ENCODE measurements around the gene AATF. TPM values are rescaled to one million over a fixed set of nuclear protein-coding genes. Genes with fewer than 3 reads are reported as not detected.

The AATF gene
- total RNA-seq, 1 donor from 2014 or later = 26.7 TPM

- no peak for DNase-seq
Measured at GRCh38 chr17:37083456-37083855, 134.7 kb downstream of the AATF start.

- DNase-seq = no peak
Measured at GRCh38 chr17:37084372-37084771, 135.6 kb downstream of the AATF start.

DNA sequence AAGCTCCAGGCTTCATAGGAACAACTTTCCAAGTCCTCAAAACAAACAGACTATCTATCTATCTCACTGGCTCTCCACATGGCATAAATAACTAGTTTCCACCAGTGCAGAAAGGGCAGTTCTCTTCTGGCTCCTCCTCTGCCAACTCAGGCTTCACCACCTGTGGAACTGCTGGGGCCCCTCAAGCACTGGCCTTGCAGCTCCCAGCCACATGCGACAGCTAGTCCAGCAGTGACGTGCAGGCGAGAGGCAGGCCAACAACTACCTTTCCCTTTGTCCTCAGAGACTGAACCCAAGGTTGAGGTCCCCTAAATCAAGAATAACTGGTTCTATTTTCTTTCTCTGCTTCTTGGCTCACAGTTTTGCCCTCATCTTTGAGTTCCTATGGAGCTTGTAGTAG, 137.6 kb downstream of the AATF start:
- DNase-seq = no peak

- no peak for DNase-seq
Measured at GRCh38 chr17:37086948-37087347, 138.2 kb downstream of the AATF start.

- DNase-seq = no peak
Measured at GRCh38 chr17:37087683-37088082, 138.9 kb downstream of the AATF start.

DNA sequence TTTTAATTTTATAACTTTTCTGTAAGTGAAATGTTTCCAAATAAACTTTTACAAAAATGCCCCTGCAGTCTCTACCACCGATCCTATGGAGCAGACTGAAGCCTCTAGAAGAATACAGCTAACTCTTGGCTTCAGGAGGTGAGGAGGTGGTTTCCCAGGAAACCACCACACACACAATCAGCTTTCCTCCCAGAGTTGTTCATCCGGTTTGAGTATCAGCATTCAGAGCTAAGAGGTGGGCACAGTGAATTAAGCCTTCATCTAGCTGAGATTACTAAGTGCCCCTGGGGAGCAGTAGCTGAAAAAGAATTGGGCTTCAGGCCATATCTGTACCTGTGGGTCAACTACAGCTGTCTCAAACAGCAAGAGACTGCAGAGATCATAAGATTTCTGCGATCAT, 139.7 kb downstream of the AATF start:
- peak; percentile 54 for DNase-seq

DNA sequence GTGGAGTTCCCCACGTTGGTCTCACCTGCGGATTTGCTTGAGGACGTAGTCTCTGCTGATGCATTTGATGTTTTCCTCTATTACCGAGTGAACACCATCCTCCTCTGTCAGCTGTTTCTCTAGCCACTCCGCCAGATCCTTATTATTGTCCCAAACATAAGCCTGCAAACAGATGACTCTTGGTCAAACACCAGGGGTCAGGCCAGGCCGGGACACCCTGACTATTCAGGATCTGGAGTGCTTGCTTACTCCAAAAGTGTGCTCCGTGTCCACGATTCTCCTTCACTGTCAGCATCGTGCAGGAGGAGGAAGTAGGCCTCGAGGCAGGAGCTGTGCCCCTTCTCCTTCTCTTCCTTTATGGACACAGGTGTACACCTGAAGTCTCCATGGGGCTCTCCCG, 140.2 kb downstream of the AATF start:
- no peak for DNase-seq

GRCh38 chr17:37089956-37090355, 141.2 kb downstream of the AATF start:
- peak; percentile 81 for DNase-seq

- DNase-seq = no peak
Measured at GRCh38 chr17:37090941-37091340, 142.2 kb downstream of the AATF start.

DNA sequence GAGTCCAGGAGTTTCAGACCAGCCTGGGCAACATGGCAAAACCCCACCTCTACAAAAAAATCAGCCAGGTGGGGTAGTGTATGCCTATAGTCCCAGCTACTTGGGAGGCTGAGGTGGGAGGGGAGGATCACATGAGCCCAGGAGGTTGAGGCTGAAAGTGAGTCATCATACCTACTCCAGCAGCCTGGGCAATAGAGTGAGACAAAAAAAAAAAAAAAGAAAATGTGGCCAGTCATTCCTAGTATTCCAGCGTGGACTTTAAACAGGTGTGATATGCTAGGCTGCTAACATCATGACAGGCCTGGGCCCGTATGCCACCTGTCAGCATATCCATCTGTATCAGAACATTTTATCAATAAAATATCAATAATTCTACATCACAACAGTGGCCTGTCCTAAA, 143.3 kb downstream of the AATF start:
- no peak for DNase-seq

DNA sequence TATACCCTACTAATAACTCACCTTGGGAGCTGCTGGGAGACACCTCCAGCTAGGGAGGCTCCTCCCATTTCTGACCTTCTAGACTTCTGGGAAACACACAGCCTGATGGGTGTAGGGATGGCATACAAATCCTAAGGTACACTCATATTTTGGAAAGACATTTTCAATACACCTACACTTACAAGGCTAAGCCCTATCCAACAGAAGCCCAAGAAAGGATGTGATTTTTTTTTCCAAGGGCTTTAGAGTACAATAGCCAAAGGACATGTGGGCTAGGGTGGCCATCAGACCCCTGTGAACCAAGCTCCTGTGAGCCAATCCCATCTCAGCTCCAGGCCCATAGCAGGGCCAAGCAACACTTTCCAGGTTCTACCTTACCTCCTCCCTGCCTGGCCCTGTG, 143.9 kb downstream of the AATF start:
- DNase-seq = no peak

GRCh38 chr17:37094391-37094790, 145.6 kb downstream of the AATF start:
- DNase-seq = no peak

- no peak for DNase-seq
Measured at GRCh38 chr17:37096071-37096470, 147.3 kb downstream of the AATF start.

GRCh38 chr17:37097154-37097553, 148.4 kb downstream of the AATF start:
- DNase-seq = no peak

DNA sequence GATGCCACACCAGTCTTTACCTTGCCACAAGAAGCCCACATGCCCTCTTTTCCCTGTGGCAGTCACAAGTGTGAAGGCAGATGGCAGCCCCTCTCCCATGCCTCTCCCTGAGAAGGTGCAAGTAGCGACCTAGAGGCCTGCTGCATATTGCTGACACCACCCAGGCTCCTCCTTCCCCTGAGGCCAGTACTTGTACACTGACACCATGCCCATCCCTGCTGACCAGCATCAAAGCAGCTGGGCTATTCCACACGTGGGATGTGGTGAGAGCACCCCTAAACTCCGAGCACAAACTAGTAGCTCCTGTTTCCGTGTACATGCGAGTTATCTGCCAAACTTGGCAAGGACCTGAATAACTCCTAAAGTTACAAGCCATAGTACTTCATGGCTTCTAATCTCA, 149.4 kb downstream of the AATF start:
- DNase-seq = no peak

GRCh38 chr17:37098910-37099664, 150.3 kb downstream of the AATF start:
- no peak for DNase-seq

GRCh38 chr17:37100231-37100630, 151.5 kb downstream of the AATF start:
- no peak for DNase-seq

GRCh38 chr17:37101306-37101705, 152.6 kb downstream of the AATF start:
- DNase-seq = no peak

GRCh38 chr17:37103231-37103630, 154.5 kb downstream of the AATF start:
- no peak for DNase-seq

GRCh38 chr17:37106049-37106448, 157.3 kb downstream of the AATF start:
- DNase-seq = no peak

Other genes starting within 250 kb of the AATF start
- gene LHX1, start 11.5 kb upstream of the AATF start, total RNA-seq = 0.17 TPM in 1 of 2 replicates, not detected in the other

All from dermis blood vessel endothelial cell (primary cell).